Measurements from ENCODE around the gene VPS13C. TPM values are rescaled to one million over a fixed set of nuclear protein-coding genes. Genes with fewer than 3 reads are reported as not detected.
"Not testable (repeated sequence)": the region's sequence is repeated elsewhere in the genome, so short reads cannot be mapped to it uniquely, and the experiment has no call there.

VPS13C gene
- total RNA-seq, 1 donor from 2014 or later, result 33.6 TPM

DNA sequence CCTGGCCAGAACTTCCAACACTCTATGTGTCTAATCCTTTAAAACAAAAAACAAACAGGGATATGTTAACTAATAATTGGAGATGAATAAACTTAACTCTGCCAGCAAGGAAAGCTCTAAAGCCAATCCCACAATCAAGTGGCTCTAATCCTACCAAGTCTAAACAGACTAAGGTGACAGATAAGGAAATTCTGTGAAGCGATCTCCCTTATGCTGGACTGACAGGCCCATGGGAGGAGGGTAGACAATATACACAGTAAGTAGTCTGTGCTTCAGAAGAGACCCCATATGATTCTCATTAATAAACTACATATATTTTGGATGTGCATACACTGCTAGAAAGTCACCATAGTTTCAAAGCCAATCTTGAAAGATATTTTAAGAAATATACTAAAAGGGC, 10.1 kb downstream of the VPS13C start:
- Histone ChIP-seq H3K27me3 (no peaks in the 10 kb centered on the region), H3K9me3 (no peaks in the 10 kb centered on the region), H3K4me3 (no peak overlapping the region), H3K4me1 (no peaks in the 10 kb centered on the region), H3K27ac (no peak overlapping the region), H3K36me3 (no peaks in the 10 kb centered on the region)
- TF ChIP-seq, protein P1, sequence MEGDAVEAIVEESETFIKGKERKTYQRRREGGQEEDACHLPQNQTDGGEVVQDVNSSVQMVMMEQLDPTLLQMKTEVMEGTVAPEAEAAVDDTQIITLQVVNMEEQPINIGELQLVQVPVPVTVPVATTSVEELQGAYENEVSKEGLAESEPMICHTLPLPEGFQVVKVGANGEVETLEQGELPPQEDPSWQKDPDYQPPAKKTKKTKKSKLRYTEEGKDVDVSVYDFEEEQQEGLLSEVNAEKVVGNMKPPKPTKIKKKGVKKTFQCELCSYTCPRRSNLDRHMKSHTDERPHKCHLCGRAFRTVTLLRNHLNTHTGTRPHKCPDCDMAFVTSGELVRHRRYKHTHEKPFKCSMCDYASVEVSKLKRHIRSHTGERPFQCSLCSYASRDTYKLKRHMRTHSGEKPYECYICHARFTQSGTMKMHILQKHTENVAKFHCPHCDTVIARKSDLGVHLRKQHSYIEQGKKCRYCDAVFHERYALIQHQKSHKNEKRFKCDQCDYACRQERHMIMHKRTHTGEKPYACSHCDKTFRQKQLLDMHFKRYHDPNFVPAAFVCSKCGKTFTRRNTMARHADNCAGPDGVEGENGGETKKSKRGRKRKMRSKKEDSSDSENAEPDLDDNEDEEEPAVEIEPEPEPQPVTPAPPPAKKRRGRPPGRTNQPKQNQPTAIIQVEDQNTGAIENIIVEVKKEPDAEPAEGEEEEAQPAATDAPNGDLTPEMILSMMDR (IDR thresholded peaks at IDR 0.05), result no peak
- DNase-seq (ENCODE audit: low spot score in 2 of 2), result no peak
- intact Hi-C loops (cut with DNase I), result no loop called here

DNA sequence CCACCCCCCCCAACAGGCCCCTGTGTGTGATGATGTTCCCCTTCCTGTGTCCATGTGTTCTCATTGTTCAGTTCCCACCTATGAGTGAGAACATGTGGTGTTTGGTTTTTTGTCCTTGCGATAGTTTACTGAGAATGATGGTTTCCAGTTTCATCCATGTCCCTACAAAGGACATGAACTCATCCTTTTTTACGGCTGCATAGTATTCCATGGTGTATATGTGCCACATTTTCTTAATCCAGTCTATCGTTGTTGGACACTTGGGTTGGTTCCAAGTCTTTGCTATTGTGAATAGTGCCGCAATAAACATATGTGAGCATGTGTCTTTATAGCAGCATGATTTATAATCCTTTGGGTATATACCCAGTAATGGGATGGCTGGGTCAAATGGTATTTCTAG, 12.0 kb downstream of the VPS13C start:
- H3K4me1 ChIP-seq; H3K36me3 ChIP-seq; H3K9me3 ChIP-seq; DNase-seq (ENCODE audit: low spot score in 2 of 2); H3K27me3 ChIP-seq; intact Hi-C loops (cut with DNase I); H3K4me3 ChIP-seq; H3K27ac ChIP-seq: not testable (repeated sequence)

DNA sequence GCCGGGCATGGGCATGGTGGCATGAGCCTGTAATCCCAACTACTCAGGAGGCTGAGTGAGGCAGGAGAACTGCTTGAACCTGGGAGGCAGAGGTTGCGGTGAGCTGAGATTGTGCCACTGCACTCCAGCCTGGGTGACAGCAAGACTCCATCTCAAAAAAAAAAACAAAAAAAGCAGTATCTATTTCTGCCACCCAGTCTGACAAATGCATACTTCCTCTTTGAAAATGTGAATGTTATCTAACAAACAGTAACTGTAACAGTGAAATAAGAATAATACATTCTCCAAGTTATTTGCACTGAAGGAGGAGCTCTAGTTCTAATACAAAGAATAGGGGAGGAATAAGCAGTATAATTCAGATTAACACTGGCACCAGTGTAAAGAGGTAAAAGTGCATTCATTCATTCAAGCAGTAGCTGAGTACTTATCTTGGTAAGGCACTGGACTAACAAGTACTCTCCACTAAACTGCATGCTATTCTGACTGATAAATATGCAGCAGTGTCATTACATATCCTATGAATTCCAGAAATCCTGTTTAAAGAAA, 12.9 kb downstream of the VPS13C start:
- Histone ChIP-seq H3K27ac (no peak overlapping the region), H3K36me3 (peaks cover 0 to 2% of the 10 kb centered on the region in 2 donors), H3K27me3 (no peaks in the 10 kb centered on the region), H3K9me3 (no peaks in the 10 kb centered on the region), H3K4me3 (no peak overlapping the region), H3K4me1 (no peaks in the 10 kb centered on the region)
- TF ChIP-seq, protein P1 (IDR thresholded peaks at IDR 0.05), result no peak
- intact Hi-C loops (cut with DNase I), result no loop called here
- no peak for DNase-seq (ENCODE audit: low spot score in 2 of 2)

DNA sequence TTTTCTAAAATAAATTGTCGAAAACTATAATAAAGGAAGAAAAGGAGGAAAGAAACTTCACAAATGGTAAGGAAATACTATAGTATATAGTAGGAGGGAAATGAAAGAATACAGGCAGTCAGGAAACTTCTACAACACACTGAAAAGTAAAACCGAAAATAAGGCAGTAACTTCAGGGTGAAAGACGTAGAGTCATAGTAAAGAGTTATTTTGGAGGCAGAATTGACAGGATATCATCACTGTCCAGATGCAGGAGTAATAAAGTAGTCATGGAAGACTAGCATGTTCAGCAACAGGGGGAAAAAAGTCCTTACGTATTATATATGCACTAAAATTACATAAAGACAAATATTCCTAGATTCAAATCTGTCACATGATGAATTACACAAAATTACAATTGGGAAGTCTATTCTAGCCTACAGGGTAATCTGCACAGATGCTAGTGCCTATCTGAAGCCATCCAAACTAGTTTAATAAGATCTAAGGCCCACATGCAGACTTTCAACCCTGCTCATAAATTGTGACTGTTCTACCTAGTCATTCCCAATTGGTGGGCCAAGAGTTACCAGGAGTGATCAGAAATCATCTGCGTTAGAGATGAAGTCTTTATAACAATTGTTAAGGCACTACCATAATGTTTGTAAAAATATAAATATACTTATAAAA, 14.0 kb downstream of the VPS13C start:
- H3K36me3 ChIP-seq, result peaks cover 0 to 6% of the 10 kb centered on the region in 2 donors
- H3K9me3 ChIP-seq, result no peaks in the 10 kb centered on the region
- intact Hi-C loops (cut with DNase I), result no loop called here
- H3K4me3 ChIP-seq, result no peak overlapping the region
- no peaks in the 10 kb centered on the region for H3K4me1 ChIP-seq
- no peak for DNase-seq (ENCODE audit: low spot score in 2 of 2)
- TF ChIP-seq, protein P1 (IDR thresholded peaks at IDR 0.05), result no peak
- no peak overlapping the region for H3K27ac ChIP-seq
- H3K27me3 ChIP-seq, result no peaks in the 10 kb centered on the region

DNA sequence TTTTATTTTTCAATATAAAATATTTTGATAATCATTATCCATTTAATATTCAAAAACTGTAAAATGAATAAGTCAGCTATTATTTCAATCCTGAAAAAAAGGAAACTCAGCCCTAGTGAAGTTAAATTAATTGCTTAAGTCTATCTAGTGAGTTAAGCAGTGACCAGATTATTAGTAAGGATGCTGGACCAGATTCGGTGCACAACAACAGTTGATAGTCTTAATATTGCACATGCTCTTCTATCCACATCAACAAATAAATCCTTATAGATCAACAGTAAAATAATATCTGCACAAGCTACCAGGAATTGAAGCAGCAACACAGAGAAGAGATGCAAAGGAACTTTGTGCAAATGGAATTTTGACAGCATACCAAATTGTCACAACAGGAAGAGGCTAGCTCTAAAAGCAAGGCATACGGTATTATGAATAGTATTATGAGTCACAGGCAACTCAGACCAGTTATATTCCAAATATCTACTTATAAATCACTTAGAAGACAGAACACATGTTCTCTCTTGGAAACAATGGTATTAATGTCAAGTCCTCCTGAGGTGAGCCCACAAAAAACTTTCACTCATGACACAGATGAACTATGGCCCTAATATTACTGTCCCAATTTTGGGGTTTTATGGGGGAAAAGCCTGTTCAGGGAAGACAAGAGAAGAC, 24.9 kb downstream of the VPS13C start:
- no peaks in the 10 kb centered on the region for H3K27me3 ChIP-seq
- intact Hi-C loops (cut with DNase I), result no loop called here
- peaks cover 0 to 3% of the 10 kb centered on the region in 2 donors for H3K4me1 ChIP-seq
- H3K36me3 ChIP-seq, result peaks cover 0 to 14% of the 10 kb centered on the region in 2 donors
- no peak overlapping the region for H3K4me3 ChIP-seq
- TF ChIP-seq, protein P1 (IDR thresholded peaks at IDR 0.05), result no peak
- no peak for DNase-seq (ENCODE audit: low spot score in 2 of 2)
- H3K27ac ChIP-seq, result peak overlapping the region in 1 of 2 donors; percentile 19
- no peaks in the 10 kb centered on the region for H3K9me3 ChIP-seq

DNA sequence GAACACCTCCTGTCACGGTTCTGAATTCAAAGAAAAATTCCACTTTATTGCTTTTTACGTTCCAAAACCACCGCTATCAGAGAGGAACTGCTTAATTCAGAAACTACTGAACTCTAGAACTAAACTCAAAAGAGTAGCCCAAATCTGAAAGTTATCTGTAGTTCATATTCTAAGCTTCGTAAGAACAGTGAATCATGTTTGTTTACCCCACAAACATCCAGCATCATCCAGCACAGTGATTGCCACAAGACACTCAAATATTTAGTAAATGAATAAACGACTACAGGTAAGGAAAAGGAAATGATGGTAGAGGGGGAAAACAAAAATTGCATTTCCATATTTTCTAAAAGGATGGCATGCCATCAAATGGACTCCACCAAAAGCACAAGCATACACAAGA, 32.3 kb downstream of the VPS13C start:
- no peak overlapping the region for H3K27ac ChIP-seq
- peaks cover 0 to 9% of the 10 kb centered on the region in 2 donors for H3K36me3 ChIP-seq
- H3K9me3 ChIP-seq, result no peaks in the 10 kb centered on the region
- no peak overlapping the region for H3K4me3 ChIP-seq
- no peaks in the 10 kb centered on the region for H3K4me1 ChIP-seq
- TF ChIP-seq, protein P1 (IDR thresholded peaks at IDR 0.05), result no peak
- DNase-seq (ENCODE audit: low spot score in 2 of 2), result no peak
- intact Hi-C loops (cut with DNase I), result no loop called here
- H3K27me3 ChIP-seq, result no peaks in the 10 kb centered on the region

Measured in ascending aorta (tissue), 2 donors.